Parathyroid adenoma (tissue), 2 donors: ENCODE data around the gene SLC1A7.

Experiments used
- H2AFZ ChIP-seq: fragments of 300-600 bp; sonication (generic); one replicate; pipeline ENCODE4 v1.7.0; 2017; ENCODE audit warnings: antibody characterized with exemption, mild to moderate bottlenecking
- H3K27ac ChIP-seq: fragments of 300-600 bp; sonication (generic); one replicate; pipeline ENCODE4 v1.7.0; 2017
- H3K27me3 ChIP-seq: fragments of 300-600 bp; sonication (generic); one replicate; pipeline ENCODE4 v1.7.0; 2017; ENCODE audit warnings: low read length; ENCODE audit not compliant: control insufficient read depth, insufficient read depth
- H3K36me3 ChIP-seq: fragments of 300-600 bp; sonication (generic); one replicate; pipeline ENCODE4 v1.7.0; 2017; ENCODE audit warnings: low read length; ENCODE audit not compliant: control insufficient read depth, insufficient read depth
- H3K4me1 ChIP-seq: fragments of 300-600 bp; sonication (generic); one replicate; pipeline ENCODE4 v1.7.0; 2017; ENCODE audit warnings: control low read depth
- H3K4me2 ChIP-seq: fragments of 300-600 bp; sonication (generic); one replicate; pipeline ENCODE4 v1.7.0; 2017; ENCODE audit warnings: low read length
- H3K4me3 ChIP-seq: fragments of 300-600 bp; sonication (generic); one replicate; pipeline ENCODE4 v1.7.0; 2017; ENCODE audit warnings: low read depth, low read length
- H3K79me2 ChIP-seq: fragments of 300-600 bp; sonication (generic); one replicate; pipeline ENCODE4 v1.7.0; 2017; ENCODE audit warnings: control low read depth
- H3K9ac ChIP-seq: fragments of 300-600 bp; sonication (generic); one replicate; pipeline ENCODE4 v1.7.0; 2017; ENCODE audit warnings: mild to moderate bottlenecking
- H3K9me3 ChIP-seq: fragments of 300-600 bp; sonication (generic); one replicate; pipeline ENCODE4 v1.7.0; 2017; ENCODE audit warnings: low read length; ENCODE audit not compliant: control insufficient read depth
- TF ChIP-seq, protein P1 (sequence below): fragments of 300-600 bp; sonication (generic); IDR thresholded peaks from one replicate; pipeline ENCODE4 v1.7.0; 2017; ENCODE audit warnings: antibody characterized with exemption, mild to moderate bottlenecking
- donor health status: primary hyperparathyroidism.

Gene SLC1A7

GRCh38 chr1:53061123-53061858, 81.1 kb downstream of the SLC1A7 start:
- Histone ChIP-seq H3K4me2 (peak overlapping the region; percentile 42), H3K79me2 (no peaks in the 10 kb centered on the region), H3K27me3 (no peaks in the 10 kb centered on the region), H3K9ac (no peak overlapping the region), H3K27ac (no peak overlapping the region), H2AFZ (no peak overlapping the region), H3K4me3 (peak overlapping the region; percentile 11), H3K36me3 (no peaks in the 10 kb centered on the region), H3K9me3 (no peaks in the 10 kb centered on the region), H3K4me1 (no peaks in the 10 kb centered on the region)
- TF ChIP-seq, protein P1, sequence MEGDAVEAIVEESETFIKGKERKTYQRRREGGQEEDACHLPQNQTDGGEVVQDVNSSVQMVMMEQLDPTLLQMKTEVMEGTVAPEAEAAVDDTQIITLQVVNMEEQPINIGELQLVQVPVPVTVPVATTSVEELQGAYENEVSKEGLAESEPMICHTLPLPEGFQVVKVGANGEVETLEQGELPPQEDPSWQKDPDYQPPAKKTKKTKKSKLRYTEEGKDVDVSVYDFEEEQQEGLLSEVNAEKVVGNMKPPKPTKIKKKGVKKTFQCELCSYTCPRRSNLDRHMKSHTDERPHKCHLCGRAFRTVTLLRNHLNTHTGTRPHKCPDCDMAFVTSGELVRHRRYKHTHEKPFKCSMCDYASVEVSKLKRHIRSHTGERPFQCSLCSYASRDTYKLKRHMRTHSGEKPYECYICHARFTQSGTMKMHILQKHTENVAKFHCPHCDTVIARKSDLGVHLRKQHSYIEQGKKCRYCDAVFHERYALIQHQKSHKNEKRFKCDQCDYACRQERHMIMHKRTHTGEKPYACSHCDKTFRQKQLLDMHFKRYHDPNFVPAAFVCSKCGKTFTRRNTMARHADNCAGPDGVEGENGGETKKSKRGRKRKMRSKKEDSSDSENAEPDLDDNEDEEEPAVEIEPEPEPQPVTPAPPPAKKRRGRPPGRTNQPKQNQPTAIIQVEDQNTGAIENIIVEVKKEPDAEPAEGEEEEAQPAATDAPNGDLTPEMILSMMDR: no peak

- Histone ChIP-seq H3K27me3 (no peaks in the 10 kb centered on the region), H3K9ac (no peak overlapping the region), H3K4me3 (no peak overlapping the region), H3K4me1 (no peaks in the 10 kb centered on the region), H3K9me3 (no peaks in the 10 kb centered on the region), H3K79me2 (no peaks in the 10 kb centered on the region), H3K27ac (no peak overlapping the region), H3K4me2 (no peak overlapping the region), H2AFZ (no peak overlapping the region), H3K36me3 (no peaks in the 10 kb centered on the region)
- TF ChIP-seq, protein P1: no peak
These were observed 81.9 kb downstream of the SLC1A7 start for GRCh38 chr1:53060579-53060978.

DNA sequence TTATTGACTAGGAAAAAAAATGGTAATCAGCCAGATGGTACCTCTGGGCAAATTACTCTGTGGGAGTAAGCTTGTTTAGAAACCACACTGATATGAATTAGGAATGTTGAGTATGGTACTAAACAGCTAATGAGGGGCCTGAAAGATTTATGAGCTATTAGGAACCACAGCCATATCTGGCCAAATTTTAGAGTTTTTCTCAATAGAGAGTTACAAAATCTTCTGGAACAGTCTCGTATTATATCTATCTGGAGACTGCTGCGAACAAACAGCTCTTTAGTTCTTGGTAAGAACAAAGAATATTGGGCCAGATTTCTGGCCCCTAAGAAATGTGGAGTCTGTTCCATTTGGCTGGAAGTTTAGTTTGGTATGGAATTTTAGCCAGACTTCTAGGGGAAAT, 85.3 kb downstream of the SLC1A7 start:
- no peak overlapping the region for H2AFZ ChIP-seq
- no peaks in the 10 kb centered on the region for H3K79me2 ChIP-seq
- no peak overlapping the region for H3K27ac ChIP-seq
- H3K4me3 ChIP-seq: no peak overlapping the region
- no peak overlapping the region for H3K9ac ChIP-seq
- no peaks in the 10 kb centered on the region for H3K9me3 ChIP-seq
- TF ChIP-seq, protein P1: no peak
- no peaks in the 10 kb centered on the region for H3K36me3 ChIP-seq
- H3K4me2 ChIP-seq: no peak overlapping the region
- H3K4me1 ChIP-seq: no peaks in the 10 kb centered on the region
- no peaks in the 10 kb centered on the region for H3K27me3 ChIP-seq

- H3K9me3 ChIP-seq: no peaks in the 10 kb centered on the region
- TF ChIP-seq, protein P1: no peak
- no peaks in the 10 kb centered on the region for H3K79me2 ChIP-seq
- H3K4me2 ChIP-seq: no peak overlapping the region
- no peak overlapping the region for H2AFZ ChIP-seq
- H3K27me3 ChIP-seq: no peaks in the 10 kb centered on the region
- H3K27ac ChIP-seq: no peak overlapping the region
- H3K4me3 ChIP-seq: no peak overlapping the region
- peaks cover 5% of the 10 kb centered on the region for H3K4me1 ChIP-seq
- H3K9ac ChIP-seq: no peak overlapping the region
- H3K36me3 ChIP-seq: no peaks in the 10 kb centered on the region
These were observed 90.8 kb downstream of the SLC1A7 start for GRCh38 chr1:53051676-53052075.

DNA sequence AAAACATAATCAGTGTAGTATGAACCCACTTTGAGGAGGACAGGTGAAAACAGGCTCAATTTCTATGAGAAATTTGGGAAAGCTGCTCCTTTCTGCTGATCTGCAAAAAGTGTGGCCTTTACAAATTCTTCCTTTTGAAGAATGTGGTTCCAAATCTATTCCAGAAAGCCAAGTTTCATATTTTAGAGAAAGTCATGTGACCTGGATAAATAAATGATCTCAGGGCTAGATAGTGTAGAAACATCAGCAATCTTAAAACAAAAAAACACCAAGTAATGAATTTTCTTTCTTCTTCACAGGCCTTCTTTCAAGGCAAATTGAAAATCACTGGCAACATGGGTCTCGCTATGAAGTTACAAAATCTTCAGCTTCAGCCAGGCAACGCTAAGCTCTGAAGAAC, 92.1 kb downstream of the SLC1A7 start:
- Histone ChIP-seq H2AFZ (no peak overlapping the region), H3K9me3 (no peaks in the 10 kb centered on the region), H3K27me3 (no peaks in the 10 kb centered on the region), H3K4me1 (peaks cover 5% of the 10 kb centered on the region), H3K9ac (no peak overlapping the region), H3K36me3 (no peaks in the 10 kb centered on the region), H3K79me2 (no peaks in the 10 kb centered on the region), H3K4me2 (no peak overlapping the region), H3K4me3 (no peak overlapping the region), H3K27ac (peak overlapping the region; percentile 20)
- TF ChIP-seq, protein P1: no peak
